AG10803 (cell line): ENCODE measurements around the gene RPH3AL.

Experiments used
- DNase-seq: peaks from one replicate; pipeline ENCODE4 v3.0.0; 2010; ENCODE audit warnings: low read depth
- H3K4me3 ChIP-seq: 2 replicates; pipeline ENCODE4 v1.5.1; 2011; ENCODE audit warnings: mild to moderate bottlenecking, low read length, control low read depth
- CTCF ChIP-seq: conservative IDR thresholded peaks from 2 replicates; pipeline ENCODE4 v1.5.1; 2011; ENCODE audit warnings: mild to moderate bottlenecking, low read length, control low read depth, inconsistent platforms

The RPH3AL gene

GRCh38 chr17:312476-313148 lies 40.0 kb downstream of the RPH3AL start:
- no peak for DNase-seq
- TF ChIP-seq CTCF, result no peak

DNA sequence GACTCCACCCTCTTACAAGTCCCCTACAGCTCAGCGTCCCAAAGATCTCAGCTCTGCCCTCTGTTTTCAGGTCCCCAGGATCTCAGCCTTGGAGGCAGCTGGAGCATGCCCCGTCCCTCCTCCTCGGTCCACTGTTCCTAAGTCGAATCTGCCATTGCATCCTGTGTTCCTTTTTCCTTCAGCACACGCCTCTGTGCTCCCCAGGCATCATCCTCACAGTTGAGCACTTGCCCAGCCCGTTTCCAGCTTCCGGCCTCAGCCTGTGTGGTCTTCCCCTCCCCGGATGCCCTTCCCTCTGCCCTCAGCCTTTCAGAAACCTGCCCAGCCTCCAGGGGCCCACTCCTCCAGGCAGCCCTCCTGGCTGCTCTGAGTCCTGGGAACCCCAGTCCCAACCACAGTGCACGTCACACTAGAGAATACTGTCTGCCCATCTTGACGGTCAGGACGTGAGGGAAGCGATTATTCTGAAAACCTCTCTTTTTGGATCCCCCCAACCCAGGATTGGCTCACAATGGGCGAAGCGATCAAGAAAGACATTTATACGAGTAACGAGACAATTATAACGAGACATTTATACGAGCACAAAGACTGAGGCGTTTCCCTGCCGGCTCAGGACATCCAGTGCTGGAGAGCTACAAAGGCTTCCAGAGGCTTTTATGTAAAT lies 41.4 kb downstream of the RPH3AL start:
- DNase-seq, result no peak
- no peak for TF ChIP-seq CTCF

More at GRCh38 chr17:312476-313148, 40.0 kb downstream of the RPH3AL start:
- H3K4me3 ChIP-seq, result no peak overlapping the region

DNA sequence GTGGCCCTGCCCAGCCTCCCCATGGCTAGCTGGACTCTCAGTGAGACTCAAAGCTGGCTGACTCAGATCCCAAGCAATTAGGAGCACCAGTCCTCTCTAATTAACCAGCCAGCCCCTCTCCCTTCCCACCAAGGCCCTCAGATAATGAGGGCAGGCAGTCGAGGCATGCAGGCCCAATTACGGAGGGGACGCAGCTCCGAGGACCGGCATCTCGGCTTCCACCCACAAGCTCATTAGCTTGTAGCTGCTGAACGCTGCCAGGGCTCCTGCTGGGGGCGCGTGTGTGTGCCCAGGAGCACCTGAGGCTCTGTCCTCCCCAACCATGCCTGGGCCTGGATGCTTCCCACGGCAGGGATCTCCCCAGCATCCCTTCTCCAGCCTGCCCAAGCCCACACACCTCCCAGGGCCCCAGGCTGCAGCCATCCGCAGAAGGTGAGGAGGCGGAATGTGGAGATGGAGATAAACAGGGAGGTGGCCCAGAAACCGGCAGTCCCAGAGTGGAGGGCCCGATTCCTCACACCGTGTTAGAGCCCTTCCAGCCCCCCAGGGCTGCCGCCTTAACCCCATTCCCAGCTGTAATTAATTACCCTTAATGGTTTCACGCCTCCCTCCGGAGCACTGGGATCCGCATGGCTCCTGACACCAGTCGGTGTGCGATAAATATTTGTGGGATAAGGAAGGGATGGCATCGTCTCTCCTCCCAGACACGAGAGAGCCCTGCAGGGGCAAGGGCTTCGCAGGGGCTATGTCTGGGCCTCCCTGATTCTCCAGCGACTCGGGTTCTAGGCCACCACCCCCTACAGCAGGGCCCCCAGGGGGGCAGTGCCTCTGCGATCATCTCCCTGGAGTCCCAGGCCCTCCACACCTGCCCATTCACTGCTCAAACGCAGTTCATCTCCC lies 42.2 kb downstream of the RPH3AL start:
- TF ChIP-seq CTCF, result no peak
- DNase-seq, result no peak
- H3K4me3 ChIP-seq, result no peak overlapping the region

More for the DNA sequence above, 41.4 kb downstream of the RPH3AL start:
- no peak overlapping the region for H3K4me3 ChIP-seq

GRCh38 chr17:309361-309888 lies 43.2 kb downstream of the RPH3AL start:
- no peak for DNase-seq
- H3K4me3 ChIP-seq, result no peak overlapping the region

DNA sequence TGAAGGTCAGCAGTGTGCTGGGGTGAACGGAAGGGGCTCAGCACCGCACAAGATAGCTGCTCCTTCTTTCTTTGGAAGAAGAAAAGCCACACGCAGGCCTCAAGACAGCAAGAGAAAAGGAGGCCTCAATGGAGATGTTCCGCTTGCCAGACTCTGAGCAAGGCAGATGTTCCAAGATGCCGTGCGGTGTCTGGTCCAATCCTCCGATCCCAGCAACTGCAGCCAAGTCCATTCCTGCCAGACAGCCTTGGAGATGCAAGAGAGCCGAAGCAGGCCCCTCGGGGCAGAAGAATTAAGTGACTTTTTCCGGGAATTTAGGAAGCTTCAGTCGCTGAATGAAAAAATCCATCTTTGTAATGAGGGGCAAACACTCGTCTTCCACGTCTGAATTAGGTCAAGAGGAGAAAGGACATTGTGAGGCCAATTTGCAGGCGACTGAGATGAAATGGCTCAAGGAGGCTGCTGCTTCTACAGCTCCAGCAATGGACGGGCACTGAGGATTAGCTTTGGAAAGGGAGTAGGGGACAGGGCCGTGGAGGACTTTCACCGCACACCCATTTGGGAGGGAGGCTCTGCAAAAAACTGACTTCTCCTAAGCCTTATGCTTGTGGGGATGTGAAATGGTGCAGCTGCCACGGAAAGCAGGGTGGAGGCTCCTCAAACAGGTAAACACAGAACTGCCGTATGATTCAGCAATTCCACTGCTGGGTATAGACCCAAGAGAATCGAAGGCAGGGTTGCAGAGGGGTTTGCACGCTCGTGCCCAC lies 44.7 kb downstream of the RPH3AL start:
- DNase-seq, result peak; percentile 41
- TF ChIP-seq CTCF, result no peak
- H3K4me3 ChIP-seq, result no peak overlapping the region

More at GRCh38 chr17:309361-309888, 43.2 kb downstream of the RPH3AL start:
- peak; percentile 15; the same call in 1 of the 2 replicates for TF ChIP-seq CTCF

GRCh38 chr17:307295-307691 lies 45.3 kb downstream of the RPH3AL start:
- TF ChIP-seq CTCF, result no peak
- H3K4me3 ChIP-seq, result no peak overlapping the region

More at GRCh38 chr17:307295-307691, 45.3 kb downstream of the RPH3AL start:
- DNase-seq, result no peak
